DMS79 (cell line): ENCODE data around the gene TRAF3.
A peak's percentile ranks its signal among the peaks of the same experiment; 100 is the strongest.

ENCODE experiments used
- DNase-seq: peaks from one replicate; lab custom pipeline; 2025; lab: John Stamatoyannopoulos, UW

Gene TRAF3

GRCh38 chr14:102939329-102939728 lies 162.1 kb downstream of the TRAF3 start:
- no peak for DNase-seq

GRCh38 chr14:102939820-102940561 lies 162.7 kb downstream of the TRAF3 start:
- no peak for DNase-seq

GRCh38 chr14:102940729-102941362 lies 163.6 kb downstream of the TRAF3 start:
- DNase-seq = no peak

- DNase-seq = no peak
Measured at GRCh38 chr14:102941419-102942011, 164.3 kb downstream of the TRAF3 start.

GRCh38 chr14:102942069-102942468 lies 164.8 kb downstream of the TRAF3 start:
- no peak for DNase-seq

GRCh38 chr14:102943454-102943853 lies 166.2 kb downstream of the TRAF3 start:
- DNase-seq = no peak

- no peak for DNase-seq
Measured at GRCh38 chr14:102943979-102944378, 166.7 kb downstream of the TRAF3 start.

GRCh38 chr14:102944448-102945330 lies 167.4 kb downstream of the TRAF3 start:
- no peak for DNase-seq

GRCh38 chr14:102945346-102946130 lies 168.3 kb downstream of the TRAF3 start:
- no peak for DNase-seq

- no peak for DNase-seq
Measured at GRCh38 chr14:102947321-102948103, 170.3 kb downstream of the TRAF3 start.

GRCh38 chr14:102948698-102949061 lies 171.4 kb downstream of the TRAF3 start:
- DNase-seq = no peak

GRCh38 chr14:102949062-102949800 lies 172.0 kb downstream of the TRAF3 start:
- no peak for DNase-seq

GRCh38 chr14:102949801-102950451 lies 172.7 kb downstream of the TRAF3 start:
- DNase-seq = peak; percentile 28

- DNase-seq = no peak
Measured at GRCh38 chr14:102951034-102951433, 173.8 kb downstream of the TRAF3 start.

- no peak for DNase-seq
Measured at GRCh38 chr14:102951799-102952198, 174.6 kb downstream of the TRAF3 start.

- DNase-seq = no peak
Measured at GRCh38 chr14:102952276-102952675, 175.0 kb downstream of the TRAF3 start.

- DNase-seq = no peak
Measured at GRCh38 chr14:102953100-102953499, 175.9 kb downstream of the TRAF3 start.

- no peak for DNase-seq
Measured at GRCh38 chr14:102954081-102954789, 177.0 kb downstream of the TRAF3 start.
